Activated CD8-positive, alpha-beta memory T cell treated with anti-CD3 and anti-CD28 coated beads, Interleukin-2, amount 50 U/mL, for 1 hour (primary cell): ENCODE results near the gene CLEC1A.

Experiments used
- DNase-seq: peaks from one replicate; pipeline ENCODE4 v3.0.0-alpha.2; 2020; ENCODE audit errors: extremely low read depth

The CLEC1A gene

DNA sequence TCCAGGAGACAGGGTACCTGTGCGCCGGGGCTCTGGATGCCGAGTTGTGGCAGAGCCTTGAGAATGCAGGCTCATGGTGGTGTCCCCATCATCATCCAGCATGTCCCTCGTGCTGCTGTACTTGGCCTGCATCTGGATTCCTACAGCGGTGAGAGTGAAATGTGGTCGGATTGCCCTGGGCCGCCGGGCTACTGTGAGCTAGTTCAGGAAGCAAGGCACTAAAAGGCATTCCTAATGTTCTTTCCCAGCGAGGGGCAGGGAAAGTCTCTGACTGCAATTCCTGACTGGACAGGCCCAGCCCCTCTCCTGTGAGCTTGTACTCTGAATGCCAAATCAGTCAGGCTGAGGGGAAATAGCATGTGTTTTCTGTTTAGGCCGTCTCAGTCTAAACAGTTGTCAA is at the start of gene CLEC1A:
CLEC1A (minus strand) TSS at position 195 of the 400 bp plus-strand sequence; CDS start at position 132, 63 bp downstream.
- no peak for DNase-seq

DNA sequence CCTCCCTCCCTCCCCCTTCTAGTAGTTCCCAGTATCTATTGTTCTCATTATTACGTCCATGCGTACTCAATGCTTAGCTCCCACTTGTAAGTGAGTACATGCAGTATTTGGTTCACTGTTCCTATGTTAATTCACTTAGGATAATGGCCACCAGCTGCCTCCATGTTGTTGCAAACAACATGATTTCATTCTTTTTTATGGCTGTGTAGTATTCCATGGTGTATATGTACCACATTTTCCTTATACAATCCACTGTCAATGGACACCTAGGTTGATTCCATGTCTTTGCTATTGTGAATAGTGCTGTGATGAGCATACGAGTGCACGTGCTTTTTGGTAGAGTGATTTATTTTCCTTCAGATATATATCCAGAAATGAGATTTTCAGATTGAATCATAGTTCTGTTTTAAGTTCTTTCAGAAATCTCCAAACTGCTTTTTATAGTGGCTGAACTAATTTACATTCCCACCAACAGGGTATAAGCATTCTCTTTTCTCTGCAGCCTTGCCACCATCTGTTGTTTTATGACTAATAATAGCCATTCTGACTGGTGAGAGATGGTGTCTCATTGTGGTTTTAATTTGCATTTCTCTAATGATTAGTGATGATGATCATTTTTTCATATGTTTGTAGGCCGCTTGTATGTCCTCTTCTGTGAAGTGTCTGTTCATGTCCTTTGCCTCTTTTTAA is 49.1 kb upstream of the CLEC1A start:
- DNase-seq, result no peak

DNA sequence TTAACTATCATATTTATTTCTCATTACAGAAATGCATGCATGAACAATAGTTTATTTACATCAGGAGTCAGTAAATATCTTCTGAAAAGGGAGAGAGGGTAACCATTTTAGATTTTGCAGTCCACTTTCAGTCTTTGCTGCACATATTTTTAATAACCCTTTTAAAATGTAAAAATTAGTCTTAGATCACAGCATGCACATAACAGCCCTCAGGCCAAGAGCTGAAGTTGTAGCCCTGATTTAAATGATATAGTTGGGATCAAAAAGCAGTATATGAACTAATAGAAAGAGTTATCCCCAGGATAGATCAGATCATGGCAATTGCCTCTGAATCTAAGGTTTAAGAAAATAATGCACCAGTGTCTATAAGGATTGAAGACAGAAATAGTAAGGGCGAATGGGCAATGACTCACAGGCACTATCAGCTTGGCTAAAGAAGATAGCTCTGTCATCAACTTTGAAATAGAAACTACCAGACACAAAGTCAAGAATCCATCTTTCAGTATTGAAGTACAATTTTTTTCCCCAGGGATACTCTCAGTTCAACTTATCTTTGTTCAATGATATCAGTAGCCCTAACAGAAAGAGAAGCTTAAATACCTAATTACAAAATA is 44.3 kb upstream of the CLEC1A start:
- no peak for DNase-seq

DNA sequence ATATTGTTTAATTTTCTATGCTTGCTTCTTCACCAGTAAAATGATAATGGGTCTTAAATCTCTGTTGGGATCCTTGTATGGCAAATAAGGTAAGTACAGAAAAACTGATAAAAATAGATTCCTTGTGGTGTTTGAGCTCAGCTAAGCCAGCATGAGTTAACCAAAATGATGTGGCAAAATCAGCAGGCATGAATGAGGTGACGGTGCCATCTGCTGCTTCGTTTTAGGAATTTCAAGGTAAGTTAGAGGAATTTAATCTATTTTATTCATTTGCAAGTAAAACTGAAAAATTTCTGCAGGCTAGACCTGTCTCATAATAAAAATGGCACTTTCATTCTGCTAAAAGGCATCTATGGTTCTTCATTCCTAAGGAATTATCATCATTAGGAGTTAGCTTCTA is 41.2 kb upstream of the CLEC1A start:
- peak; percentile 7 for DNase-seq

GRCh38 chr12:10136637-10137205 is 37.9 kb upstream of the CLEC1A start:
- no peak for DNase-seq

DNA sequence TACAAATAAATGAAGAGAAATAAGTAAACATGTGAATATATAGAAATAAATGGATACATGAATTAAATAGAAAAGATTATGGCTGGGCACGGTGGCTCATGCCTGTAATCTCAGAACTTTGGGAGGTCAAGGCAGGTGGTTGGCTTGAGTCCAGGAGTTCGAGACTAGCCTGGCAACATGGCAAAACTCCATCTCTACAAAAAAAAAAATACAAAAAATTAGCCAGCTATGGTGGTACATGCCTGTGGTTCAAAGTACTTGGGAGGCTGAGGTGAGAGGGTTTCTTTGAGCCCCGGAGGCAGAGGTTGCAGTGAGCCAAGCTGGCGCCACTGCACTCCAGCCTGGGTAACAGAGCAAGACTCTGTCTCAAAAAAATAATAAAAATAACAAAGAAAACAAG is 36.3 kb upstream of the CLEC1A start:
- DNase-seq, result no peak

- no peak for DNase-seq
Observed at GRCh38 chr12:10132850-10133370, 34.1 kb upstream of the CLEC1A start.

DNA sequence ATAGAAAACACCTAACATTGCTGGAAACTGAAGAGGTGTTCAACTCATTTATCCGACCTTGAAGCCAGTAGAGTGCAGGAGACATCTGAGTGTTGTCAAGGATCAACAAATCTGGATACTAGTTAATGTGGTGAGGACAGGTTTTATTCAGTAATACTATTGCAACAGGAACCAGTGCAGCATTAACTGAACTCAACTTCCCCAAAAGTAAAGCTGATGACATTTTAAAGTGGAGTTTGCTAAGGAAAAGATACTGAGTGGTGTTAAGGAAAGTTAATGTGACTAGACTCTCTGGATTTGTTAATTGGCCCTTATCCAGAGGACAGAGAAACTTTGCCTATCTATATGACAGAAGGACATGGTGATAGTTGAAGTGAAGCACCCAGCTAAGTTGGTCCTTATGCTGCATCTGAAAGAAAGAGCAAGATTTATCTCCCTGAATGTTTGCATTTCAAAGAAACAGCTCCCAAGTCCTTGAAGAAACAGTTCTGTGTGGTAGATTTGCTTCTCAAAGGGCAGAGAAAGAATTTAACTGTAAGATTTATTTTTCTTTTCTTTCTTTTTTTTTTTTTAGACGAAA is 32.4 kb upstream of the CLEC1A start:
- DNase-seq, result no peak

- DNase-seq, result no peak
Observed at GRCh38 chr12:10130042-10130441, 31.3 kb upstream of the CLEC1A start, which contains the start of gene CLEC7A. Gene CLEC7A (minus strand): TSS chr12:10130199. CDS start chr12:10130082, 117 bp downstream.

GRCh38 chr12:10128687-10129086 is 29.9 kb upstream of the CLEC1A start:
- DNase-seq, result no peak

GRCh38 chr12:10126413-10126812 is 27.6 kb upstream of the CLEC1A start:
- DNase-seq, result no peak

- DNase-seq, result no peak
Observed at GRCh38 chr12:10122689-10123088, 23.9 kb upstream of the CLEC1A start.

GRCh38 chr12:10121278-10121677 is 22.5 kb upstream of the CLEC1A start:
- DNase-seq, result no peak

DNA sequence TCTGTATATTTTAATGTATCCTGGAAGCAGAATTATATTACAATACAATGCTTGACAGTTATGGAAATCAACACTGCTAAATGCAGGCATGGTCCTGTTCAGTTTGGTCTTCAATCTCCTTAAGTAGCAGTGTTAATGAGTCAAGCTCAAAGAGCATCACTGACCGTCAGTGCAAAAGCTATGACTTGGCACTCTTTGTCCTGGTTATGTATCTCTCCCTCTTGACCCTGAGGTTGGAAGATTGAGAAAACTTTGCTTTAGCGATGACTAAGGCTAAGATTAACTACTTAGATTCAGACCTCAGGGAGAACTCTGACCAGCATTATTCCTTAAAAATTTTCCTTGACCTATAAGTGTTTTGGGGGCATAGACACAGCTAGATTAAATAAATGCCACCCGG is 20.3 kb upstream of the CLEC1A start:
- DNase-seq, result no peak

DNA sequence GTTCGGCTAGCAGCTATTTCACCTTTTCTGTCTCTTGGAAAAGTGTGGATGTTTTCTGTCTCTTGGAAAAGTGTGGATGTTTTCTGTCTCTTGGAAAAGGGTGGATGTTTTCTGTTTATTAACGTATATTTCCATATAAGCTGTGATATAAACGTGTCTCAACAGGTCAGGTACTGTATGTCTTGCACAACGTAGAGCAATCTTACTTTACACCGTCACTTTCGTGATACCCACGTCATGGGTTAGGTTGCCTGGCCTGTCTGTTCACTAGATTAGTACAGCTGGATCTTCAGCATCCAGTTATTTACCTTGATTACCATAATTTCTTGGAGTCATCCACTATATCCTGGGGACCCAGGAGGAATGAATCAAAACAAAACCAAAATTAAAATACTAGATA is 17.1 kb upstream of the CLEC1A start:
- DNase-seq, result no peak

GRCh38 chr12:10115311-10115710 is 16.5 kb upstream of the CLEC1A start:
- no peak for DNase-seq

DNA sequence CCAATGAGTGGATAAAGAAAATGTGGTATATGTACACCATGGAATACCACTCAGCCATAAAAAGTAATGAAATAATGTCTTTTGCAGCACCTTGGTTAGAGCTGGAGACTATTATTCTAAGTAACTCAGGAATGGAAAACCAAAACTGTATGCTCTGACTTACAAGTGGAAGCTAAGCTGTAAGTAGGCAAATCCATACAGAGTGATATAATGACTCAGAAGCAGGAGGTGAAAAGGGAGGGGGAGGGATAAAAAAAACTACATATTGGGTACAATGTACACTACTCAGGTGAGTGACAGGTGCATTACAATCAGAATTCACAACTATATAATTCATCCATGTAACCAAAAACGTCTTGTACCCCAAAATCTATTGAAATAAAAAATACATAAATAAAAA is 15.1 kb upstream of the CLEC1A start:
- DNase-seq, result no peak

DNA sequence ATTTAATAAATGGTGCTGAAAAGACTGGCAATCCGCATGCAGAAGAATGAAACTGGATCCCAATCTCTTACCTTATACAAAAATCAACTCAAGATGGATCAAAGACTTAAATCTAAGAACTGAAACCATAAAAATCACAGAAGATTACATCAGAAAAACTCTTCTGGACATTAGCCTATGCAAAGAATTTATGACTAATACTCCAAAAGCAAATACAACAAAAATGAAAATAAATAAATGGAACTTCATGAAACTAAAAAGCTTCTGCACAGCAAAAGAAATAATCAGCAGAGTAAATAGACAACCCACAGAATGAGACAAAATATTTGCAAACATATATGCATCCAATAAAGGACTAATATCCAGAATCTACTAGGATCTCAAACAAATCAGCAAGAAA is 14.3 kb upstream of the CLEC1A start:
- no peak for DNase-seq

GRCh38 chr12:10111451-10111850 is 12.7 kb upstream of the CLEC1A start:
- DNase-seq, result no peak

- DNase-seq, result no peak
Observed at GRCh38 chr12:10110256-10110844, 11.6 kb upstream of the CLEC1A start.

GRCh38 chr12:10102322-10102721 is 3.5 kb upstream of the CLEC1A start:
- DNase-seq, result no peak

DNA sequence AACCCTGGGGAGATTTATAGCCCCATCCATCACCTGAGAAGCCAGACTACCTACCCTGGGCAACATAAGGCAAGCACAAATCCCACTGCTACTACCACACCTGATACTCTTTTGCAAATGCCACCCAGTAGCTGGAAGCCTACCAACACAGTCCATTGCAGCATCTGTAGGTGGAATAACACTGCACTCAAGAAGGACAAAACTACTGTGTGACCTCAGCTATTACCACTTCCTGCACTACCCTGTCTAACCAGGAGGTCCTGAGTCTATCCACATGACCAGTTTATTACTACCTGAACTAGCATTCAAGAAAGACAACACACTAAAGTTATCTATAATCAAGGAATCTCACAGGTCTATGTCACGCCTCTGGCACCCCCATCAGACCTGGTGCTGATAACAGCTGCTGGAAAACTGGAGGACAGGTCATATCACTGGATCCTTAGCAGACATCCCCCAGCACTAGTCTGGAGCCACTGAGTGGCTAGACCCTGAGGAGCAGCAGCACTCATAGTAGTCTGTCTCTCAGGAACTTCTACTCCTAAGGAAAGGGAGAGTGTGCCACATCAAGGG is 2.9 kb upstream of the CLEC1A start:
- no peak for DNase-seq
